HG03159 (cell line): ENCODE measurements around the gene GGPS1.
"Not testable (repeated sequence)": the region's sequence is repeated elsewhere in the genome, so short reads cannot be mapped to it uniquely, and the experiment has no call there.

Experiments
- ATAC-seq: cut with Tn5 transposase; IDR thresholded peaks from one replicate; pipeline ENCODE4 v1.9.1; 2021; ENCODE audit warnings: mild to moderate bottlenecking, moderate library complexity; ENCODE audit not compliant: unreplicated experiment

The GGPS1 gene

GRCh38 chr1:235304549-235305451 lies 23.6 kb upstream of the GGPS1 start:
- ATAC-seq: no peak

GRCh38 chr1:235307158-235308124 lies 20.9 kb upstream of the GGPS1 start:
- no peak for ATAC-seq

GRCh38 chr1:235309206-235309605 lies 19.2 kb upstream of the GGPS1 start:
- ATAC-seq: not testable (repeated sequence)

- ATAC-seq: no peak
Measured at GRCh38 chr1:235313262-235313661, 15.1 kb upstream of the GGPS1 start.

GRCh38 chr1:235313931-235314678 lies 14.3 kb upstream of the GGPS1 start:
- ATAC-seq: no peak

- ATAC-seq: no peak
Measured at GRCh38 chr1:235315173-235315572, 13.2 kb upstream of the GGPS1 start.

- no peak for ATAC-seq
Measured at GRCh38 chr1:235315735-235316134, 12.6 kb upstream of the GGPS1 start.

- ATAC-seq: no peak
Measured at GRCh38 chr1:235317168-235317567, 11.2 kb upstream of the GGPS1 start.

- ATAC-seq: no peak
Measured at GRCh38 chr1:235319255-235319654, 9.1 kb upstream of the GGPS1 start.

- no peak for ATAC-seq
Measured at GRCh38 chr1:235320521-235321179, 7.7 kb upstream of the GGPS1 start.

- ATAC-seq: no peak
Measured at GRCh38 chr1:235324296-235324695, 4.1 kb upstream of the GGPS1 start.

GRCh38 chr1:235325139-235325538 lies 3.2 kb upstream of the GGPS1 start:
- ATAC-seq: no peak

GRCh38 chr1:235325854-235326253 lies 2.5 kb upstream of the GGPS1 start:
- ATAC-seq: no peak

GRCh38 chr1:235326719-235327558 lies 1.4 kb upstream of the GGPS1 start:
- ATAC-seq: peak; percentile 31

- ATAC-seq: peak; percentile 4
Measured at GRCh38 chr1:235327559-235328270, 655 bp upstream of the GGPS1 start, which contains the start of gene ARID4B. ARID4B (minus strand) TSS chr1:235328179; CDS start chr1:235326919, 1,260 bp downstream.

GRCh38 chr1:235329139-235329902 lies 951 bp downstream of the GGPS1 start:
- ATAC-seq: peak; percentile 29

- no peak for ATAC-seq
Measured at GRCh38 chr1:235330918-235331285, 2.5 kb downstream of the GGPS1 start.

GRCh38 chr1:235331401-235331800 lies 3.0 kb downstream of the GGPS1 start:
- ATAC-seq: no peak
